Sigmoid colon (tissue), 4 donors: ENCODE results near the gene SLC6A6.

Source experiments
- EP300 ChIP-seq, 4 donors: sonication (generic); formaldehyde crosslinking; IDR thresholded peaks; one replicate each; pipeline ENCODE4 v1.6.1; 2017; ENCODE audit warnings: antibody characterized with exemption in 4 of 4
- POLR2A ChIP-seq, 2 donors: fragments of 450-650 bp; IDR thresholded peaks; one replicate each; pipeline ENCODE4 v1.6.1; 2016; ENCODE audit warnings: antibody characterized with exemption in 2 of 2, mild to moderate bottlenecking in 2 of 2, moderate library complexity in 2 of 2
- POLR2AphosphoS5 ChIP-seq, 4 donors: sonication (generic); formaldehyde crosslinking; IDR thresholded peaks; one replicate each; pipeline ENCODE4 v1.6.1; 2017; ENCODE audit warnings: antibody characterized with exemption in 4 of 4

GRCh38 chr3:14450506-14450905 is 48.1 kb downstream of the SLC6A6 start:
- TF ChIP-seq POLR2A (IDR thresholded peaks at IDR 0.05) (no peak), POLR2AphosphoS5 (IDR thresholded peaks at IDR 0.05) (no peak), EP300 (IDR thresholded peaks at IDR 0.05) (no peak)
